Cardiac muscle cell (in vitro differentiated cells and primary cell): ENCODE measurements around the gene ME1. TPM values are rescaled to one million over a fixed set of nuclear protein-coding genes. Genes with fewer than 3 reads are reported as not detected.
A peak's percentile ranks its signal among the peaks of the same experiment; 100 is the strongest.

Experiments
- DNase-seq, 2 donors: peaks; one replicate each; pipeline versions ENCODE4 v3.0.0 to v3.0.0-alpha.2; 2010 to 2017; ENCODE audit warnings: low read depth in 1 of 2, low spot score in 1 of 2
- H3K27ac ChIP-seq: fragments of 200-600 bp; sonication (generic); 2 replicates; pipeline ENCODE4 v1.5.1; 2016
- H3K27me3 ChIP-seq: fragments of 200-600 bp; sonication (generic); 2 replicates; pipeline ENCODE4 v1.6.0; 2016; ENCODE audit warnings: control low read depth
- H3K36me3 ChIP-seq: fragments of 200-600 bp; sonication (generic); 2 replicates; pipeline ENCODE4 v1.5.1; 2016; ENCODE audit warnings: control low read depth
- H3K4me1 ChIP-seq: fragments of 200-600 bp; sonication (generic); 2 replicates; pipeline ENCODE4 v1.8.1; 2017; ENCODE audit warnings: low read depth, mild to moderate bottlenecking, mixed run types
- H3K4me3 ChIP-seq: fragments of 200-600 bp; sonication (generic); 2 replicates; pipeline ENCODE4 v1.5.1; 2016; ENCODE audit warnings: mild to moderate bottlenecking
- H3K9me3 ChIP-seq: fragments of 200-600 bp; sonication (generic); 2 replicates; pipeline ENCODE4 v1.5.1; 2017; ENCODE audit warnings: low read depth, mild to moderate bottlenecking, control low read depth
- polyA plus RNA-seq: library from polyadenylated mRNA; unstranded; fragments of >200 nt; fragmentation: Nextera tagmentation; extraction: Ambion mirVana; gene quantifications from 2 replicates; pipeline ENCODE4 v1.2.1, GENCODE V29; 2016
- total RNA-seq: library from RNA; depleted of rRNA; stranded (reverse); fragments of >200 nt; gene quantifications from 2 replicates; pipeline ENCODE4 v1.2.3, GENCODE V29; 2016
- TF ChIP-seq, protein P1 (sequence below): IDR thresholded peaks from 2 replicates; pipeline ENCODE4 v1.5.1; 2012; ENCODE audit warnings: low read depth, mild to moderate bottlenecking, low read length

ME1 gene
- total and polyA plus RNA-seq, 2 experiments from 2014 or later, result 2.0 to 6.6 TPM

DNA sequence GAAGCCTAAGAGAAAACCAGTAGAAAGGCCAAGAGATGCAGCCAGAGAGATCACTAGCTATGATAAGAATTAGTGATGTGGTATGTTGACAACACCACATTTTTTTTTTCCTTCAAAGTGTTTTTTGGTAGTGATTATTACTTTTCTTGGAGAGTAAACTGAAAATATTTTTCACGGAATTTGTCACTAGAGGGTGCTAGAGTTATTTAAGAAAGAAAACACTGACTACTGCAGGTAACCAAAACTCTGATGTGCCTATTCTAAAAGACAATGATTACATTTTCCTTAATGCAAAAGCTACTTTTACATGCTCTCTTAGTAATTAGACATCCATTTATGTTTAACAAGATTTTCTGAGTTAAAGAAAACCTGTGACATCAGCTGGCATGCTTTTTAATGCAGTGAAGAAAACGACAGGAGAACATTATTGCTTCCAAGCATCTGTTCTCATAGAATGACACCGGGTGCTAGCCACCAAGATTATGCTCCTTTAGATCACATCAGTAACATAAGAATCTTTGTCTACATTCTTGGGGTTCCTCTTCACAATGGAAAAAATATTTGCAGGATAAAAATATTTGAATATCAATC, 208.9 kb downstream of the ME1 start:
- Histone ChIP-seq H3K27me3 (no peaks in the 10 kb centered on the region), H3K36me3 (no peaks in the 10 kb centered on the region), H3K4me3 (no peak overlapping the region), H3K27ac (no peak overlapping the region), H3K9me3 (no peaks in the 10 kb centered on the region), H3K4me1 (no peaks in the 10 kb centered on the region)
- peak; percentile 62 to 67 for DNase-seq
- TF ChIP-seq, protein P1, sequence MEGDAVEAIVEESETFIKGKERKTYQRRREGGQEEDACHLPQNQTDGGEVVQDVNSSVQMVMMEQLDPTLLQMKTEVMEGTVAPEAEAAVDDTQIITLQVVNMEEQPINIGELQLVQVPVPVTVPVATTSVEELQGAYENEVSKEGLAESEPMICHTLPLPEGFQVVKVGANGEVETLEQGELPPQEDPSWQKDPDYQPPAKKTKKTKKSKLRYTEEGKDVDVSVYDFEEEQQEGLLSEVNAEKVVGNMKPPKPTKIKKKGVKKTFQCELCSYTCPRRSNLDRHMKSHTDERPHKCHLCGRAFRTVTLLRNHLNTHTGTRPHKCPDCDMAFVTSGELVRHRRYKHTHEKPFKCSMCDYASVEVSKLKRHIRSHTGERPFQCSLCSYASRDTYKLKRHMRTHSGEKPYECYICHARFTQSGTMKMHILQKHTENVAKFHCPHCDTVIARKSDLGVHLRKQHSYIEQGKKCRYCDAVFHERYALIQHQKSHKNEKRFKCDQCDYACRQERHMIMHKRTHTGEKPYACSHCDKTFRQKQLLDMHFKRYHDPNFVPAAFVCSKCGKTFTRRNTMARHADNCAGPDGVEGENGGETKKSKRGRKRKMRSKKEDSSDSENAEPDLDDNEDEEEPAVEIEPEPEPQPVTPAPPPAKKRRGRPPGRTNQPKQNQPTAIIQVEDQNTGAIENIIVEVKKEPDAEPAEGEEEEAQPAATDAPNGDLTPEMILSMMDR, result peak; percentile 47

DNA sequence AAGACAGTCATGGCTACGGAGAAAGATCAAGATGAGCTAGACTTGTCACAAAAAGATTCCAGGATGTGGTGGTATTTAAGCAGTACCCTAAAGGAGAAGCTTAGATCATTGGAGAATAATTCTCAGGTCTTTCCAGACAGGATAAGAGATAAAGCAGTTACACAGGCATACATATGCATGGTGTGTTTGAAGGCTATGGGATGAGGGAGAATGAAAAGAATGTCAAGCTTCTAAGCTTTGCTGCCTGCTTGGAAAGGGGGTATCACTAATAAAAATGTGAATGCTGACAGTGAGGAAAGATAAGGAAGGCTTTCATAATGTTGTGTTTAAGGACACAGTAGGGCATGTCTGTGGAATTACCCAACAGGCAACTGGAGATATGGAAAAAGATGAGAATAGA, 209.6 kb downstream of the ME1 start:
- peak in 1 of 2 donors; percentile 40 for DNase-seq
- Histone ChIP-seq H3K27ac (no peak overlapping the region), H3K36me3 (no peaks in the 10 kb centered on the region), H3K9me3 (no peaks in the 10 kb centered on the region), H3K4me1 (no peaks in the 10 kb centered on the region), H3K4me3 (no peak overlapping the region), H3K27me3 (no peaks in the 10 kb centered on the region)
- TF ChIP-seq, protein P1, result no peak

DNA sequence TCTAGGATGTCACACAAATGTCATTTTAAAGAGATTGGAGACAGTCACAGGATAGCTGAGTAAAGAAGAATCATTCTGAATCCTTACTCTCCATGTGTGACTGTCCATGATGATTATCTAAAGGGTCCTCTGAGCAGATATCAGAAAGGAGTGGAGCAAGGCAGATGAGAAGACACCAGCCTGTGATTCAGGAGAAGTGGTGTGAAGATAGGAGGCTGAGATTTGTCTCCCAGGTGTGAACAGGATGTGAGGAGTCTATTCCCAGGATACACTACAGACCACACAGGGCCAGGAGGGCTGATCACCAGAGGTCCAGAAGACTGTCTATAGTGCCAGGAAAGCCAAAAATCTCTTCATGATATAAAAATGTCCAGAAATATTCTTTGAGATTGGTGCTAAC, 210.7 kb downstream of the ME1 start:
- H3K4me1 ChIP-seq, result no peaks in the 10 kb centered on the region
- TF ChIP-seq, protein P1, result no peak
- H3K4me3 ChIP-seq, result no peak overlapping the region
- no peak for DNase-seq
- H3K9me3 ChIP-seq, result no peaks in the 10 kb centered on the region
- H3K27ac ChIP-seq, result no peak overlapping the region
- no peaks in the 10 kb centered on the region for H3K27me3 ChIP-seq
- no peaks in the 10 kb centered on the region for H3K36me3 ChIP-seq

DNA sequence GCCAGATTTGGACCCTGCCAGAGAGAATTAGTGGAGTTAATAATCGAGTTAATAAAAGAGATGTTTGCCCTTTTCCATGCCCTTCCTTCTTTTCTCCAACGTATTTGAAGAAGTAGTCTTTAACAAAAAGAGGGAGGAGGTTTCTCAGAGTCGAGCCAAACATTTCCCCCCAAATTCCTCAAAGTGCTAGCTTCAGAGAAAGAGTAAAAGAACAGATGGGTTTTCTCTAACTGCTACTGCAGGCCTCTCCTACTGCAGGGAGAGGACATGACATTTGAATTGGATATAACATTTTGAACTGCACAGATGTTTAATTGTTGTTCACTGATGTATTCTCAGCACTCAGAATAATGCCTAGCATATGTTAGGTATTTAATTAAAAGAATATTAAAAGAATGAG, 212.2 kb downstream of the ME1 start:
- TF ChIP-seq, protein P1, result no peak
- H3K36me3 ChIP-seq, result no peaks in the 10 kb centered on the region
- no peak overlapping the region for H3K4me3 ChIP-seq
- H3K4me1 ChIP-seq, result no peaks in the 10 kb centered on the region
- no peaks in the 10 kb centered on the region for H3K27me3 ChIP-seq
- no peak for DNase-seq
- H3K9me3 ChIP-seq, result no peaks in the 10 kb centered on the region
- H3K27ac ChIP-seq, result no peak overlapping the region

DNA sequence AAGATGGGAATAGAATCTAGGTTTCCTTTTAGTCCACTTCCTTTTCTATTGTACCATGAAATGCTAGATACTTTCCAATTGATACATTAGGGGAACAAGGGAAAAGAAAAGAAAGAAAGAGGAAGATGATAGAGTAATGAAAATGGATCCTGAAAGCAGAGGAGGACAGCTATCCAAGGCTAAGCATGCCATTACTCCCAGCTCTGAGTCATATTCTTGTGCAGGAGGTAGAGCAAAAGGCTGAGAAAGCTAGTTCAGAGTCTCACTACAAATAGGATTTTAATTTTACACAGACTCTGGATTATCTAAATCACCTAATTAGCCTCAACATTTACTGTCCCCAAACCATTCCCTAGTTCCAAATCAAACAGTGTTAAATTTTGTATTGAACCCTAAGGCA, 214.0 kb downstream of the ME1 start:
- no peaks in the 10 kb centered on the region for H3K36me3 ChIP-seq
- H3K4me1 ChIP-seq, result no peaks in the 10 kb centered on the region
- TF ChIP-seq, protein P1, result no peak
- no peaks in the 10 kb centered on the region for H3K9me3 ChIP-seq
- DNase-seq, result no peak
- H3K27me3 ChIP-seq, result no peaks in the 10 kb centered on the region
- no peak overlapping the region for H3K4me3 ChIP-seq
- no peak overlapping the region for H3K27ac ChIP-seq
